A549 treated with RU486 at 1 μM for 4 hours (cell line): ENCODE measurements around the gene TAC1. TPM values are rescaled to one million over a fixed set of nuclear protein-coding genes. Genes with fewer than 3 reads are reported as not detected.

Experiments
- total RNA-seq: library from RNA; stranded (reverse); fragments of 200-300 nt; extraction: Qiagen RNA extraction; gene quantifications from 5 replicates; pipeline ENCODE4 v1.2.3, GENCODE V29; 2022; ENCODE audit warnings: low read depth

Gene TAC1
- not detected in 5 replicates for total RNA-seq

GRCh38 chr7:97731736-97732564 is at the start of gene TAC1:
Gene TAC1, plus strand, starts transcription at chr7:97732086. Its CDS starts 527 bp downstream, at chr7:97732613.

Other genes starting within 250 kb of the TAC1 start
- gene ASNS, start 140.3 kb downstream of the TAC1 start, total RNA-seq, result 53.7 to 70.1 TPM (median 63.1 TPM) in 5 replicates